ENCODE measurements around the gene CXCR1.
"Not testable (repeated sequence)": the region's sequence is repeated elsewhere in the genome, so short reads cannot be mapped to it uniquely, and the experiment has no call there.

Gene CXCR1

DNA sequence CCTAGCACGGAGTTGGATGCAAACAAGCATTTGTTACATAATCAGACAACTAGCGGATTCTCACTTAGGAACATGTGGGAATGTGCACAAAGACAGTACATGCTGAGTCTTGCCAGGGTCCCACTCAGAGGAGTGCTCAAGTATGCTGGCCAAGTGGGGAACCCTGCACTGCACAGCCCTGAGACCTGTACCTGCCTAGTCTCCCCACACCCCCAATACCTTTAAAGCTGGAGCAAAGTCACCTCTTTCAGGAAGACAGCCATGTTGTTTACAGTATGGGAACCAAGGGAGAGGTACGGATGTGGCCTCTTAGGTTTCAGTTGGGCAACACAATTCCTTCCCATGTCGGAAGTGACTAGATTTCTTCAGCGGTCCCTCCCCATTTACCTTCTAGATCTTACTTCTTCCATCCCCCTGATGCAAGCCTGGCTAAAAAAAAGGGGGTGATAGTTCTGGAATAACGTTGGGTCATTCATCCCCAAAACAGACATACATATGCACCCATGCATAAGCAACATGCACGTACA lies 10.7 kb downstream of the CXCR1 start:
- no peak for DNase-seq

DNA sequence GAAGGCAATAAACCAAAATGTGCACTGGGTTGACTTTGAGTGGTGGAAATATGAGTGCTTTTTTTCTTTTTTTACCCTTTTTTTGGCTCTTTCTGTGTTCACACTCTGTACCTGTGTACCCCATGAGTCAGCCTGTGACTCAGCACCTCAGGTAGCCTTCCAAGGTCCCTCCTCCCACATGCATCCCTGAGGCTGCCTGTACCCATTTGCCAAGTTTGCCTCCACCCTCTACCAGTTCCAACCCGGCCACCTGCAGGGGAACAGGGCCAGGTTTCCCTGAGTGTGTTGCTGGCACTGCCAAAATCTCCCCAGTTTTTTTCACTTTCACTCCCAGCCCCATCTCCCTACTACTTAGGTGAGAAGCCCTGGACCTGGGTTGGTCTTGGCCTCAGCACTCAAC lies 14.0 kb downstream of the CXCR1 start:
- no peak for DNase-seq

DNA sequence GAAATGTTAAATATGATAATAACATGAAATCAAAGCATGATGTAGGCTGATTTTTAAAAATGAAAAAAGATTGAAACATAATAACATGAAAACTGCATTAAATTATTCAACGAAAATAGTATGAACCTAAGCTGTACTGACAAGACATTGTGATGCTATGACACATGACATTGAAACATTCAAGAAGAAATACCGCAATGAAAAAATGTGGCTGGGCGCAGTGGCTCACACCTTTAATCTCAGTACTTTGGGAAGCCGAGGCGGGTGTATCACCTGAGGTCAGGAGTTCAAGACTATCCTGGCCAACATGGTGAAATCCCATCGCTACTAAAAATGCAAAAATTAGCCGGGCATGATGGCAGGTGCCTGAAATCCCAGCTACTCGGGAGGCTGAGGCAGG lies 14.6 kb downstream of the CXCR1 start:
- DNase-seq = no peak

DNA sequence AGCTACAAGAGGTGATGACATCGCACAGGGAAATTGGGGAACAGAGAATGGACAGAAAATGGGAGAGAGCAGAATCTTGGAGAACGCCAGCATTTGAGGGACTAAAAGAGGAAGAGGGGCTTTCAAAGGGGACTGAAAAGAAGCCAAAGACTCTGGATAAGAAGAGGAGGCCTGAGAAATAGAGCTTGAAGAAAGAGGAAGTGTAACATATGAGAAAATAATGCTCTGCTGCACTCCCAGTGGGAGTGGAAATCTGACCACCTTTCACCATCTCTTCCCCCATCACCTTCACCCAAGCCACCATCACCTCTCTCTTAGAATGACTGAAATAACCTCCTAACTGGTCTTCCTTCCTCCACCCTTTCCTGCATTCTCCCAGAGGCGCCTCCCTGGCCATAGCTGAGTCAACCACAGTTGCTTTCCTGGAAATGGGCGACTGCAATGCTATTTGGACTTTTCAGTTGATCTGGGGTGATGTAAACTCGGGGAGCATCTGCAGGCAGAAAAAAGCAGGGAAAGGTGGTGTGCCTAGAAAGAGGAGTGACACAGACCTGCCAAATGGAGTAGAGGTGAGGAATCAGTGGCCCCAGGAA lies 16.8 kb downstream of the CXCR1 start:
- DNase-seq = no peak

DNA sequence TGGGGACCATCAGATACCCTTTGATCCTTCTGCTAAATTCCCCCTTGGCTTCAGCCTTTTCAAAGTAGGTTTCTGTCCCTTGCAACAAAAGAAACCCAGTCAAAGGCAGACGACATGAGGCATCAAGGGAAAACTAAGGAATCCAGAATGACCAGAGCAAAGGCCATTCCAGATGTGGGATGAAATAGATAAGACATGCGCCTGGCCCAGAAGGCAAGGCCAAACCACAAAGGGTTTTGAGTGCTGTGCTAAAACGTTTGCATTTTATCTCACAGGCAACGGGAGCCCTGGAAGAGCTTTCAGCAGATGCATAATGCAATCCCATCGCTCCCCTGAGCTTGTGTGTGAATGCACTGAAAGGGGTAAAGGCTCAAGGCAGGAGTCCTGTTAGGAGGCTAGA lies 17.7 kb downstream of the CXCR1 start:
- no peak for DNase-seq

DNA sequence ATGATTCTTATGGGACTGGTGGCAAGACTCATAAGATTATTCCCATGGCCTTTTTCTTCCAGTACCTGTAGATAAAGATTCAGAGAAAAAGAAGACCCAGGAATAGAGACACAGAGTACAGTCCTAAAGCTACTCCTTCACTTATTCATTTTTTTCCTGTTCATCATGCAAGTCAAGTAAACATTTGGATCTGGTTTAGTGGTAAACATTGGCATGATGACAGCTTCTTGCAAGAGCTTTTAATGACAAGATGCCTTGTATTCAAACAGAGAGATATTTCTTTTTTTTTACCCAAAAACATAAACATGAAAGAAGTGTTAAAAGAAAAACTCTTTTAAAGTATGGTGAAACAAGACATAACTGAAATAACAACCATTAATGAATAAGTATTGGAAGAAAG lies 20.7 kb downstream of the CXCR1 start:
- DNase-seq = no peak

DNA sequence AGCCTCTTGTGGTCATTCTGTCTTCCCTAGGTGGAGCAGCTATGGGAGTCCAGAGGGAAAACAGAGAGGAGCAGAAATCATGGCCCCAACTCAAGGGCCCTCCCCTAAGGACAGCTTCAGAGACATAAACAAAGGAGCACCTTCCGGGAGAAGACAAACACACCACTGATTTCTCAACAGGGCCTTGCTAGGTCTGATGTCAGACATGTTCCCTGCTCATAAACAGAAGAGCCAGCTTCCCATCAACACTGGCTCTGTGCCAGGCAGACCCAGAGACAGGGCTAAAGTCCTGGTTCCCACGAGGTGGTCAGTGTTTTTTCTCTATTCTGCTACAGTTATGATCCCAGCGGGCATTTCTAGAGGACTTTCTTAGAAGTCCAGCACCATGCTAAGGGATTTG lies 21.6 kb downstream of the CXCR1 start:
- no peak for DNase-seq

DNA sequence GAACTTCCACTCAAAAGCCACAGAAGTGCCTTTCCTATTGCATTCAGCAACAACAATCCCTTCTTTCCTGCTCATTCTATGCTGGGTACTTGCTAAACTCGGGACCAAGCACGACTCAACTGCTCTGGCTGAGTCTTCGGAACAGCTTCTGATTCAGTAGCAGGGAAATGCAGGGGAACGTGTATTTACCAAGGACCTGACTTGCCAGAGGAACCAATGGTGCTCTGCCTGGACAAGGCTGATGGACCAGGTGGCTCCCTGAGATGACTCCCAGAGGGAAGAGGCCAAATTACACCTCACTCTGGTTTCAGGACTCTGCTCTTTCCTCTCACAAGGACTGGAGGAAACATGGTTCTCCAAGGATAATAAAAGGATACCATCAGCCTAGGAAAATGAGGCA lies 28.7 kb downstream of the CXCR1 start:
- no peak for DNase-seq

DNA sequence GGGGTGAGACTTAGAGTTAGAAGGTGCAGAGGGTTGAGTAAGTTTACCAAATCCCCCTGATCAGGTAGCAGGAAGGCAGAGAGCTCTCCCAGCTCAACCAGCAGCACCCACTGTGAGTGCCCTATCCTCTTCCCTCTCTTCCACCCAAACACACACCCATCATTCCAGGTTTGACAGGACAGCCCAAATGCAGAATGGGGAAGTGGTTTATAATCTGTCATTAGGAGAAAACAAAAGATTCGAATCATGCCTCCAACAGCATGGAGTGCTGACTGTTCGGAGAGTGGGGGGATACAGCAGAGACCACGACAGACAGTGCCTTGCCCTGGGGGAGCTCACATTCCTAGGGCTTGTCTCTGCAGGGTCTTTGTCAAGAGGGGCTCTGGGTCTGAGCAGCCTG lies 29.2 kb downstream of the CXCR1 start:
- DNase-seq = no peak

DNA sequence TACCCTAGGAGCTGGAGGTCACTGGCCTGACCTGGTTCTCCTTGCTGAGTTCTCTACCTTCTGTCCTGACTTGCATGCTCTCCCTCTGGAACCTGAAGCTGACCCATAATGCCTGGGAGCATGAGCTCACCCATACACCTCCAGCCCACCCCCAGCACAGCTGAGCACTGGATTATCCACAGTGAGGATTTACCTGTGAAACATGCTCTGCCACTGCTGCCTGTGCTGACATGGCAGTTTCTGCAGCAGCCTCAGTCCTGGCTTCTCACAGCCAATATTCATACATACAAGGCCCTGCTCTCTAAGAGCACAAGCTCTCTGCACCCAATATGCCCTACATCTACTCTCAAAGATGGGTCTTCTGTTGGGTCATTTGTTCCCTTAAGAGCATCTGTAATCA lies 35.9 kb downstream of the CXCR1 start:
- DNase-seq = no peak

DNA sequence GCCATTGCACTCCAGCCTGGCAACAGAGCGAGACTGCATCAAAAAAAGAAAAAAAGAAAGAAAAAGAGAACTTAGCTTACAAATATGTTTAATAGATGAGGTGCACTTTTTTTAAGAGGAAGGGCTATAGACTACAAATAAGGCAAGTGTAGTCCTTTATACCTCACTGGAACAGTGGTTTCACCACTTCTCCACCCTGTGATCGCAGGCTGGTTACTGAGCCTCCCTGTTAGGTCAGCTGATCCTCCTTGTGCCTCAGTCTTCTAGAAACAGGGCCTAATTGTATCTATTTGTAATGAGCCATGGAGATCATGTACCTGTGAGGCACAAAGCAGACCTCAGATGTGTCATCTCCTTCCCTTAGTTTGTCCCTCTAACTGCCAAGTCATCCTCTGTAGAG lies 36.4 kb downstream of the CXCR1 start:
- no peak for DNase-seq

DNA sequence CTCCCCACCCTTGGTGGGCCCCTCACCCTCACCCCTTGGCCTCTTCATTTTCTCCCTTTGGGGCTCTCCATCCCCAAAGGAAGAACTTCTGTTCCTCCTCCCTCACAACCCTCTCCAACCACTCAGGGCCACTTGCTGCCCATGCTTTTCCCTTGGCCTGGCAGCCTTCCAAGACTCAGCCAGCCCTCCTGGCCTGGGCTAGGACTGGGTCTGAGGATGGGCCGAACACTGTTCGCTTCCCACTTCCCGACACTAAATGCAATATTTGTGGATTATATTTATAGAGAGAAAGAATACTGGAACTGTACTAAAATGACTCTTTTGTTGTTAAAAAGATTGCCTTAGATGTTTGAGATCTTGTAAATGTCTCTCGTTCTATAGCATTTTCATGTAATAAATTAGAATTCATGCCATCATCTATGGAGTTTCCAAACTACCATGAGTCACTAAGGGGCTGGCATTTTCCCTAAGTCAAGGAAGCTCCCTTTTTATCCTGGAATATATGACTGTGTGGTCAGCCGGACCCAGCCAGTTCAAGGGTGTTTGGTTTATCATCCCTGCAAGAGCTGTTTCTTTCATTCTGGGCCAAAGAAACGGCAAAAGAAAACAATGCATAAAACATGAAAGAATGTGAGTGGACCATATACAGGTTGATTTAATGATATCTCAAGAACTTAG lies 37.2 kb downstream of the CXCR1 start:
- DNase-seq = no peak

DNA sequence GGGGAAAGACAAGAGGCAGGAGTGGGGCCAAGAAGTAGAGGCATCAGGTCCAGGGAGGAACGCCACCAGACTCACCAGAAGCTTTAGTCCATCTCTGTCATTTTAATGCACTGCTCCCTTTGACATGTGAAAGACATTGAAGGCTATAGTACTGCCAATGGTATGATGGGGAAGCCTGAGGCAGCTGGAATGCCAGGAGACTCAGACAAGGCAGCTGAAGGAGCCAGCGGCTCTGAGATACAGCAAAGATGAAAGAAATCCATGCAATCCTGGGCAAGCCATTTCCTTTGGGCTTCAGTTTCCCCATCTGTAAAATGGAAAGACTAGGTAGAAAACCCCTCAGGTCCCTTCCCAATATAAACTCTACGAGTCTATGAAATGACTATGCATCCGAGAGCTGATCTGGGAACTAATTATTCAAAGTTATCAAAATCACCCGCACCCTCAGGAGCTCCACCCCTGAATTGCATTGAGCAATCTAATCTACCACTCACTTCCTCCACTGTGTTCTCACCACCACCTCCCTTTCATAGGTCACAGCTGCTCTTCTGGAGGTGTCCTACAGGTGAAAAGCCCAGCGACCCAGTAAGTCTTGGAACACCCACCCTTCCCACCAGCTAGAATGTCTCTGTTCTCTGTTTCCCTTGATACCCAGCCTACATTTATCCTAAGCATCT lies 37.8 kb downstream of the CXCR1 start:
- DNase-seq = no peak

DNA sequence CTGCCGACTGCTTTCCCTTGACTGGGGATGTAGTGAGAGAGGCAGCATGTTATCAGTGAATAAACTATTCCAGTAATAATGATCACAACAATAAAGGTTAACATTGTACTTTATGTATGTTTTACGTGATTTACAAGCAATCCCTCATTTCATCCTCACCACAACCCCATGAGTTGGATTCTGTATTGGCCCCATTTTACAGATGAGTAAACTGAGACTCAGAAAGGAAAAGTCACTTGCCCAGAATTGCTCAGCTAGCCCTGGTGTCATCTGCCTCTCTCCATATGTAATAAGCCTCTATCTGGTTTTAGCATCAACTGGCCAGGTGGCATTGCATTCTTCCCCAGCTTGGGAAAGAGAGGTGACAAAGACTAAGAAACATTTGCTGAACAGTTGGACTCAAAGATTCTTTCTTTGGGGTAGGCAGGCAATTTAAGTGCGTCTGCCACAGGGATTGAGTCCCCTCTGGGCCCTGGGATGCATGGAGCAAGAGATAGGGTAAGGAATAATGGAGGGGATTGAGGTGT lies 38.8 kb downstream of the CXCR1 start:
- DNase-seq = no peak

DNA sequence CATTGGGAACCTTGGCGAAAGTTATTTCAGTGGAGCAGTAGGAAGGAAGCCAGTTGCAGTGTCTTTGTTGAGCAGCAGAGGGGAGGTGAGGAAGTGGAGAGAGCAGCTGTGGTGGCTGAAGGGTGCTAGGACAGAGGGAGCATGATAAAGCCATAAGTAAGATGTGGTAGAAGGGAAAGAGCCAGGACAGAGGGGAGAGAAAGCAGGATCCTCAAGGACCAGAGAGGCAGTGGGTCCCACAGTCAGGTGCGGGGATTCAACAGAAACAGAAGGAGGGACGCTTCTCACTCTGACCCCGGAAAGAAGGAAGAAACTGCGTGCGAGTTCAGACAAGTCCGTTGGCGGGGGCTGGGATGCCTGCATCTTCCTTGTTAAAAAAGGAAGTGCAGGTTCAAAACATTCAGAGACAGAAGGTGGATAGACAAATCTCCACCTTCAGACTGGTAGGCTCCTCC lies 41.1 kb downstream of the CXCR1 start, which contains the start of gene CXCR2:
Gene CXCR2 (plus strand): TSS at position 403 of the 455 bp plus-strand sequence. CDS start 8,774 bp downstream, outside the sequence.
- DNase-seq = no peak

DNA sequence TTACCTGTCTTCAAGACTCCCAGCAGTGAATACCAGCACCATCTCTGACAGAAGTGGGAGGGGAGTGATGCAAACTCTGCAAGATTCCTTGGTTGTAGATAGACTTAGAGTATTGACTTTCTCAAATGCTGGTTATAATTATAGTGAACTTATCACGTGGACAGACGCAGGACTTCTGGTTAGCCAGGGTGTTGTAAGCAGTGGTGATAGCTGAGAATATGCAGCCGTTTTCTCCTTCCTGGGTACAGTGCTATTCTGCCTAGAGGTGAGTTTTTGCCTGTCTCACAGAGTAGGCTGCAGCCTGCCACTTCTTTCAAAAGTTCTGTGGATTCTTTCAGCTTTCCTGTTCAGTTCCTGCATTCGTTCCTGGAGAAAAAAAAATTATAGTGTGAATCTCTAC lies 41.7 kb downstream of the CXCR1 start:
- DNase-seq = no peak

DNA sequence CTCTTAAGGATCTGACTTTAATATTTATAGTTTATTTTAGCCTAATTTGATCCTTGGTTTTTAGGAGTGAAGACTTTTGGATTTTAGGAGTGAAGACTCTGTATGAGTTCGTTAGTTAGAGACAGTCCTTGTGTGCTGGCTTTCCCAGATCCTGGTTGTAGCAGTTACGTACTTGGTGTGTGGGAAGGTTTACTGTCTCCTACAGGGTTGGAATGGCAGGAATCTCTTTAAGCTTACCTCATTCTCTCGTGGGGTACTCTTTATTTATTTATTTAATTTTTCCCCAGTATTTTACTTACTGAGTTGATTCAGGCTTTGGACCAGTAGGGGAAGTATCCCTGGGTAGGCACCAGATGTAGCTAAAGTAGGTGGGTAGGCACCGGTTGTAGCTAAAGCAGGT lies 42.8 kb downstream of the CXCR1 start:
- DNase-seq = no peak

DNA sequence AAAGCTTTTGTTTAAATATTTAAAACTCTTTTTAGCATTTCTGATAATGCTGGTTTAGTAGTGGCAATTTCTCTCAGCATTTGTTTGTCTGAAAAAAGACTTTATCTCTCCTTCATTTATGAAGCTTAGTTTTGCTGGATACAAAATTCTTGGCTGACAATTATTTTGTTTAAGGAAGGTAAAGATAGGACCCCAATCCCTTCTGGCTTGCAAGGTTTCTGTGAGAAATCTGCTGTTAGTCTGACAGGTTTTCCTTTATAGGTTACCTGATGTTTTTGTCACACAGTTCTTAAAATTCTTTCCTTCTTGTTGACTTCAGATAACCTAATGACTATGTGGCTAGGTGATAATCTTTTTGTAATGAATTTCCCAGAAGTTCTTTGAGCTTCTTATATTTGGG lies 44.5 kb downstream of the CXCR1 start:
- DNase-seq = not testable (repeated sequence)

DNA sequence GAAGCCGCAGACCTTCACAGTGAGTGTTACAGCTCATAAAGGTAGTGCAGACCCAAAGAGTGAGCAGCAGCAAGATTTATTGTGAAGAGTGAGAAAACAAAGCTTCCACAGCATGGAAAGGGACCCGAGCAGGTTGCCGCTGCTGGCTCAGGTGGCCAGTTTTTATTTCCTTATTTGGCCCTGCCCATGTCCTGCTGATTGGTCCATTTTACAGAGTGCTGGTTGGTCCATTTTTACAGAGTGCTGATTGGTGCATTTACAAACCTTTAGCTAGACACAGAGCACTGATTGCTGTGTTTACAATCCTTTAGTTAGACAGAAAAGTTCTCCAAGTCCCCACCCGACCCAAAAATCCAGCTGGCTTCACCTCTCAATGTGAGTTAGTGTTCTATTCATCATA lies 45.0 kb downstream of the CXCR1 start:
- DNase-seq = not testable (repeated sequence)

Measured in effector CD4-positive, alpha-beta T cell (primary cell).